ENCODE measurements around the gene NRP1.

NRP1 gene

GRCh38 chr10:33201971-33202370 lies 132.5 kb downstream of the NRP1 start:
- Mint-ChIP-seq H3K27ac (no peak overlapping the region), H3K27me3 (peaks cover 12% of the 10 kb centered on the region in 2 donors), H3K9me3 (no peaks in the 10 kb centered on the region), H3K4me1 (ENCODE audit: low read depth in 2 of 2) (no peaks in the 10 kb centered on the region), H3K4me3 (no peak overlapping the region), H3K36me3 (ENCODE audit: insufficient read depth) (no peaks in the 10 kb centered on the region)
- DNase-seq (no peak), ATAC-seq (replicated peaks) (no peak)

- H3K27me3 Mint-ChIP-seq = peaks cover 19% of the 10 kb centered on the region in 2 donors
- DNase-seq (no peak), ATAC-seq (replicated peaks) (no peak)
- H3K27ac Mint-ChIP-seq = no peak overlapping the region
- H3K9me3 Mint-ChIP-seq = no peaks in the 10 kb centered on the region
- H3K4me1 Mint-ChIP-seq (ENCODE audit: low read depth in 2 of 2) = no peaks in the 10 kb centered on the region
- H3K36me3 Mint-ChIP-seq (ENCODE audit: insufficient read depth) = no peaks in the 10 kb centered on the region
- H3K4me3 Mint-ChIP-seq = no peak overlapping the region
These were observed 133.2 kb downstream of the NRP1 start for GRCh38 chr10:33201056-33201780.

GRCh38 chr10:33199731-33200232 lies 134.7 kb downstream of the NRP1 start:
- peaks cover 25 to 28% of the 10 kb centered on the region in 2 donors for H3K27me3 Mint-ChIP-seq
- H3K9me3 Mint-ChIP-seq = no peaks in the 10 kb centered on the region
- no peaks in the 10 kb centered on the region for H3K36me3 Mint-ChIP-seq (ENCODE audit: insufficient read depth)
- DNase-seq = no peak
- ATAC-seq (replicated peaks) = no peak
- no peak overlapping the region for H3K27ac Mint-ChIP-seq
- H3K4me1 Mint-ChIP-seq (ENCODE audit: low read depth in 2 of 2) = no peaks in the 10 kb centered on the region
- H3K4me3 Mint-ChIP-seq = no peak overlapping the region

GRCh38 chr10:33198610-33199009 lies 135.9 kb downstream of the NRP1 start:
- no peak for DNase-seq
- Mint-ChIP-seq H3K4me1 (ENCODE audit: low read depth in 2 of 2) (no peaks in the 10 kb centered on the region), H3K9me3 (no peaks in the 10 kb centered on the region), H3K27ac (no peak overlapping the region), H3K4me3 (no peak overlapping the region), H3K36me3 (ENCODE audit: insufficient read depth) (no peaks in the 10 kb centered on the region), H3K27me3 (peaks cover 28 to 29% of the 10 kb centered on the region in 2 donors)
- no peak for ATAC-seq (replicated peaks)

GRCh38 chr10:33196710-33197491 lies 137.6 kb downstream of the NRP1 start:
- H3K36me3 Mint-ChIP-seq (ENCODE audit: insufficient read depth) = no peaks in the 10 kb centered on the region
- peaks cover 28 to 29% of the 10 kb centered on the region in 2 donors for H3K27me3 Mint-ChIP-seq
- H3K4me3 Mint-ChIP-seq = no peak overlapping the region
- no peak for DNase-seq
- no peak for ATAC-seq (replicated peaks)
- H3K4me1 Mint-ChIP-seq (ENCODE audit: low read depth in 2 of 2) = no peaks in the 10 kb centered on the region
- H3K9me3 Mint-ChIP-seq = no peaks in the 10 kb centered on the region
- H3K27ac Mint-ChIP-seq = no peak overlapping the region

- Mint-ChIP-seq H3K4me3 (no peak overlapping the region), H3K27ac (no peak overlapping the region)
These were observed 138.1 kb downstream of the NRP1 start for GRCh38 chr10:33196377-33196706.

GRCh38 chr10:33195608-33196376 lies 138.7 kb downstream of the NRP1 start:
- ATAC-seq (replicated peaks) (no peak), DNase-seq (no peak)
- no peaks in the 10 kb centered on the region for H3K9me3 Mint-ChIP-seq
- H3K27me3 Mint-ChIP-seq = peaks cover 29 to 34% of the 10 kb centered on the region in 2 donors
- H3K4me3 Mint-ChIP-seq = no peak overlapping the region
- H3K27ac Mint-ChIP-seq = no peak overlapping the region
- H3K4me1 Mint-ChIP-seq (ENCODE audit: low read depth in 2 of 2) = no peaks in the 10 kb centered on the region
- no peaks in the 10 kb centered on the region for H3K36me3 Mint-ChIP-seq (ENCODE audit: insufficient read depth)

More at GRCh38 chr10:33196377-33196706, 138.1 kb downstream of the NRP1 start:
- peaks cover 29% of the 10 kb centered on the region in 2 donors for H3K27me3 Mint-ChIP-seq
- H3K9me3 Mint-ChIP-seq = no peaks in the 10 kb centered on the region
- no peak for ATAC-seq (replicated peaks)
- DNase-seq = no peak
- no peaks in the 10 kb centered on the region for H3K4me1 Mint-ChIP-seq (ENCODE audit: low read depth in 2 of 2)
- no peaks in the 10 kb centered on the region for H3K36me3 Mint-ChIP-seq (ENCODE audit: insufficient read depth)

- Mint-ChIP-seq H3K9me3 (no peaks in the 10 kb centered on the region), H3K27ac (no peak overlapping the region), H3K4me1 (ENCODE audit: low read depth in 2 of 2) (no peaks in the 10 kb centered on the region), H3K27me3 (peaks cover 41 to 48% of the 10 kb centered on the region in 2 donors), H3K4me3 (no peak overlapping the region), H3K36me3 (ENCODE audit: insufficient read depth) (no peaks in the 10 kb centered on the region)
- DNase-seq (no peak), ATAC-seq (replicated peaks) (no peak)
These were observed 140.6 kb downstream of the NRP1 start for GRCh38 chr10:33193701-33194521.

- Mint-ChIP-seq H3K27ac (no peak overlapping the region), H3K36me3 (ENCODE audit: insufficient read depth) (no peaks in the 10 kb centered on the region), H3K27me3 (peaks cover 39 to 47% of the 10 kb centered on the region in 2 donors), H3K4me1 (ENCODE audit: low read depth in 2 of 2) (no peaks in the 10 kb centered on the region), H3K4me3 (no peak overlapping the region), H3K9me3 (no peaks in the 10 kb centered on the region)
- ATAC-seq (replicated peaks) (peak; percentile 84), DNase-seq (peak; percentile 51 to 59 (median 57))
These were observed 141.3 kb downstream of the NRP1 start for GRCh38 chr10:33193057-33193700.

- Mint-ChIP-seq H3K9me3 (no peaks in the 10 kb centered on the region), H3K4me3 (no peak overlapping the region), H3K27ac (no peak overlapping the region), H3K4me1 (ENCODE audit: low read depth in 2 of 2) (no peaks in the 10 kb centered on the region), H3K36me3 (ENCODE audit: insufficient read depth) (no peaks in the 10 kb centered on the region), H3K27me3 (peaks cover 36 to 52% of the 10 kb centered on the region in 2 donors)
- DNase-seq (no peak), ATAC-seq (replicated peaks) (no peak)
These were observed 142.3 kb downstream of the NRP1 start for GRCh38 chr10:33192190-33192589.

- no peak overlapping the region for H3K4me3 Mint-ChIP-seq
- no peaks in the 10 kb centered on the region for H3K9me3 Mint-ChIP-seq
- peaks cover 21 to 35% of the 10 kb centered on the region in 2 donors for H3K27me3 Mint-ChIP-seq
- H3K36me3 Mint-ChIP-seq (ENCODE audit: insufficient read depth) = no peaks in the 10 kb centered on the region
- ATAC-seq (replicated peaks) (no peak), DNase-seq (no peak)
- H3K27ac Mint-ChIP-seq = no peak overlapping the region
- no peaks in the 10 kb centered on the region for H3K4me1 Mint-ChIP-seq (ENCODE audit: low read depth in 2 of 2)
These were observed 144.1 kb downstream of the NRP1 start for GRCh38 chr10:33190406-33190805.

- H3K4me1 Mint-ChIP-seq (ENCODE audit: low read depth in 2 of 2) = no peaks in the 10 kb centered on the region
- H3K9me3 Mint-ChIP-seq = no peaks in the 10 kb centered on the region
- H3K27ac Mint-ChIP-seq = no peak overlapping the region
These were observed 144.7 kb downstream of the NRP1 start for GRCh38 chr10:33189808-33190207.

More at GRCh38 chr10:33189808-33190207, 144.7 kb downstream of the NRP1 start:
- DNase-seq (no peak), ATAC-seq (replicated peaks) (no peak)
- Mint-ChIP-seq H3K4me3 (no peak overlapping the region), H3K27me3 (peaks cover 21 to 34% of the 10 kb centered on the region in 2 donors), H3K36me3 (ENCODE audit: insufficient read depth) (no peaks in the 10 kb centered on the region)

Data from effector memory CD8-positive, alpha-beta T cell (primary cell).